ENCODE measurements around the gene NRXN2.

The NRXN2 gene

GRCh38 chr11:64698427-64698826 lies 24.6 kb downstream of the NRXN2 start:
- no peak for DNase-seq (ENCODE audit: low spot score)

- no peak for DNase-seq (ENCODE audit: low spot score)
Measured at GRCh38 chr11:64697663-64698375, 25.2 kb downstream of the NRXN2 start.

- no peak for DNase-seq (ENCODE audit: low spot score)
Measured at GRCh38 chr11:64696045-64696444, 27.0 kb downstream of the NRXN2 start.

- no peak for DNase-seq (ENCODE audit: low spot score)
Measured at GRCh38 chr11:64695548-64695947, 27.4 kb downstream of the NRXN2 start.

- no peak for DNase-seq (ENCODE audit: low spot score)
Measured at GRCh38 chr11:64694821-64695365, 28.1 kb downstream of the NRXN2 start.

GRCh38 chr11:64694026-64694755 lies 28.8 kb downstream of the NRXN2 start:
- DNase-seq (ENCODE audit: low spot score): no peak

- no peak for DNase-seq (ENCODE audit: low spot score)
Measured at GRCh38 chr11:64692764-64693331, 30.1 kb downstream of the NRXN2 start.

- DNase-seq (ENCODE audit: low spot score): no peak
Measured at GRCh38 chr11:64691543-64691942, 31.5 kb downstream of the NRXN2 start.

- DNase-seq (ENCODE audit: low spot score): no peak
Measured at GRCh38 chr11:64690235-64690634, 32.8 kb downstream of the NRXN2 start.

- DNase-seq (ENCODE audit: low spot score): peak; percentile 79
Measured at GRCh38 chr11:64688534-64688982, 34.4 kb downstream of the NRXN2 start.

- DNase-seq (ENCODE audit: low spot score): no peak
Measured at GRCh38 chr11:64687643-64688533, 35.1 kb downstream of the NRXN2 start.

- DNase-seq (ENCODE audit: low spot score): no peak
Measured at GRCh38 chr11:64687204-64687603, 35.8 kb downstream of the NRXN2 start.

- DNase-seq (ENCODE audit: low spot score): no peak
Measured at GRCh38 chr11:64686466-64687170, 36.4 kb downstream of the NRXN2 start.

- no peak for DNase-seq (ENCODE audit: low spot score)
Measured at GRCh38 chr11:64685536-64685935, 37.5 kb downstream of the NRXN2 start.

GRCh38 chr11:64684357-64684756 lies 38.6 kb downstream of the NRXN2 start:
- DNase-seq (ENCODE audit: low spot score): no peak

GRCh38 chr11:64681171-64681570 lies 41.8 kb downstream of the NRXN2 start:
- no peak for DNase-seq (ENCODE audit: low spot score)

GRCh38 chr11:64679846-64680245 lies 43.2 kb downstream of the NRXN2 start:
- DNase-seq (ENCODE audit: low spot score): no peak

GRCh38 chr11:64677441-64678023 lies 45.5 kb downstream of the NRXN2 start:
- DNase-seq (ENCODE audit: low spot score): no peak

- no peak for DNase-seq (ENCODE audit: low spot score)
Measured at GRCh38 chr11:64676261-64676615, 46.8 kb downstream of the NRXN2 start.

- peak; percentile 93 for DNase-seq (ENCODE audit: low spot score)
Measured at GRCh38 chr11:64675450-64676260, 47.3 kb downstream of the NRXN2 start.

All from kidney capillary endothelial cell (primary cell).